ENCODE results near the gene CD247.
A peak's percentile ranks its signal among the peaks of the same experiment; 100 is the strongest.

Gene CD247

DNA sequence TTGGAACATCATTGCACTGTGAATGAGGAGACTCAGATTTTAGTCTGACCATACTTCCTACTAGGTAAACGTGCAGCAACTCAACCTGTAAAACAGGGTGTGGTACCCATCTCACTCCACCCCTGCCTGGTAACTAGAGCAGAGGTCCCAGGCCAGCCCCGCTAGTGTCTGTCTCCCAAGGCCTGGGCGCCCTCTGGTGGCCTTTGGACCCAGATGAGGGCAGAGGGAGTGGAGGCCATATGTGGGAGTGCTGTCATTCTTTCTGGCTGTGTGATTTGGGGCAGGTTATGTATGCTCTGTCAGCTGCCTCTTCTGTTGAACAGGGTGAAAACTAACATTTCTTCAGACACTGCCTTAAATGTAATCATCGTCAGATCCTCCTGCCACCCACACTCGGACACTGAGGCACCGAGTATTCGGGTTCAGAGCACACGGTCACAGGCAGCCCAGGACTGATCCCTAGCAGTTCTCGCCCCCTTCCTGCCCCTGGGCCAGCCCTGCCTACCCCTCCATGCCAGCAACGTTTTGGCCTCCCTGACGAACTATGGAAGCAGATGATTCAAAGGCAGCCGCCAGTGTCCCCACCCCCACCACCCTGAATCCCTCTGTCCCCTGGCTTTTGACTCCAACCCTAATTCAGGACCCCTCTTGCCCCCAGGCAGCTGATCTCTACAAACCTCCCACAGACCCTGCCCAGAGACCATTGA, 76.0 kb downstream of the CD247 start:
- H3K4me2 ChIP-seq (ENCODE audit: low read depth, low read length, poor library complexity, severe bottlenecking) = no peak overlapping the region
- peaks cover 25% of the 10 kb centered on the region; the same call in 1 of the 2 replicates for H3K79me2 ChIP-seq (ENCODE audit: insufficient read depth, low read length)

DNA sequence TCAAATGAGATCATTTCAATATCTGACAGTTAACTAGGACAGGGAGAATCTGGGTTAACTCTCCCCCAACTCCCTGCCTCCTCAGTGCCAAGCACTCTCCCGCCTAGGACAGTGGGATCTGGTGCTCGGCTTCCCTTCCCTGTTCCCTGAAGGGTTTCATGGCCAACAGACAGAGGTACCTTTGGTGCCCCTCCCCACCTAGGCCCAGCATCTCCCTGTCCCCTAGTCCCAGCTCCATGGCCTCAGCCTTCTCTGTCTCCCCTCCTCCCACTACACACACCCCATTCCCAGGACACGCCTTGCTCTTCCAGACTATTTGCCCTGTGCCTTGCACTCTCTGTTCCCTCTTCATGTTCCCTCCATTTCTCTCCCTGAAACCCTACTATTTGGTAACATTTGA, 77.1 kb downstream of the CD247 start:
- Histone ChIP-seq H2AFZ (ENCODE audit: low read length) (no peak overlapping the region), H3K4me3 (ENCODE audit: low read length, poor library complexity, severe bottlenecking) (no peak overlapping the region), H3K4me1 (ENCODE audit: insufficient read depth, low read length, poor library complexity, severe bottlenecking) (no peaks in the 10 kb centered on the region), H3K4me2 (ENCODE audit: low read depth, low read length, poor library complexity, severe bottlenecking) (no peak overlapping the region), H3K9me3 (ENCODE audit: insufficient read depth, low read depth, low read length) (no peaks in the 10 kb centered on the region), H3F3A (ENCODE audit: low read depth) (no peaks in the 10 kb centered on the region), H3K9me2 (replicated peaks; ENCODE audit: low read depth, low read length) (no peaks in the 10 kb centered on the region), H3K9ac (ENCODE audit: low read depth, low read length, poor library complexity, severe bottlenecking) (no peak overlapping the region), H3K27me3 (ENCODE audit: insufficient read depth, low read length, poor library complexity, severe bottlenecking) (no peaks in the 10 kb centered on the region), H4K20me1 (ENCODE audit: insufficient read depth, low read length, poor library complexity, severe bottlenecking) (peaks cover 20% of the 10 kb centered on the region), H3K36me3 (ENCODE audit: insufficient read depth, low read length) (peaks cover 66% of the 10 kb centered on the region; the same call in 1 of the 2 replicates), H3K79me2 (ENCODE audit: insufficient read depth, low read length) (peaks cover 19% of the 10 kb centered on the region; the same call in 1 of the 2 replicates)
- TF ChIP-seq, protein P1, sequence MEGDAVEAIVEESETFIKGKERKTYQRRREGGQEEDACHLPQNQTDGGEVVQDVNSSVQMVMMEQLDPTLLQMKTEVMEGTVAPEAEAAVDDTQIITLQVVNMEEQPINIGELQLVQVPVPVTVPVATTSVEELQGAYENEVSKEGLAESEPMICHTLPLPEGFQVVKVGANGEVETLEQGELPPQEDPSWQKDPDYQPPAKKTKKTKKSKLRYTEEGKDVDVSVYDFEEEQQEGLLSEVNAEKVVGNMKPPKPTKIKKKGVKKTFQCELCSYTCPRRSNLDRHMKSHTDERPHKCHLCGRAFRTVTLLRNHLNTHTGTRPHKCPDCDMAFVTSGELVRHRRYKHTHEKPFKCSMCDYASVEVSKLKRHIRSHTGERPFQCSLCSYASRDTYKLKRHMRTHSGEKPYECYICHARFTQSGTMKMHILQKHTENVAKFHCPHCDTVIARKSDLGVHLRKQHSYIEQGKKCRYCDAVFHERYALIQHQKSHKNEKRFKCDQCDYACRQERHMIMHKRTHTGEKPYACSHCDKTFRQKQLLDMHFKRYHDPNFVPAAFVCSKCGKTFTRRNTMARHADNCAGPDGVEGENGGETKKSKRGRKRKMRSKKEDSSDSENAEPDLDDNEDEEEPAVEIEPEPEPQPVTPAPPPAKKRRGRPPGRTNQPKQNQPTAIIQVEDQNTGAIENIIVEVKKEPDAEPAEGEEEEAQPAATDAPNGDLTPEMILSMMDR (conservative IDR thresholded peaks at IDR 0.05; ENCODE audit: low read length) = no peak
- TF ChIP-seq EZH2phosphoT487 (IDR thresholded peaks at IDR 0.05; ENCODE audit: borderline replicate concordance) = no peak

More for the DNA sequence above, 76.0 kb downstream of the CD247 start:
- Histone ChIP-seq H3K9me3 (ENCODE audit: insufficient read depth, low read depth, low read length) (no peaks in the 10 kb centered on the region), H3F3A (ENCODE audit: low read depth) (no peaks in the 10 kb centered on the region; the same call in 1 of the 2 replicates), H3K27me3 (ENCODE audit: insufficient read depth, low read length, poor library complexity, severe bottlenecking) (no peaks in the 10 kb centered on the region), H3K4me3 (ENCODE audit: low read length, poor library complexity, severe bottlenecking) (no peak overlapping the region), H3K9me2 (replicated peaks; ENCODE audit: low read depth, low read length) (no peaks in the 10 kb centered on the region), H3K4me1 (ENCODE audit: insufficient read depth, low read length, poor library complexity, severe bottlenecking) (peaks cover 2% of the 10 kb centered on the region), H2AFZ (ENCODE audit: low read length) (no peak overlapping the region), H3K9ac (ENCODE audit: low read depth, low read length, poor library complexity, severe bottlenecking) (no peak overlapping the region), H4K20me1 (ENCODE audit: insufficient read depth, low read length, poor library complexity, severe bottlenecking) (peaks cover 23% of the 10 kb centered on the region), H3K36me3 (ENCODE audit: insufficient read depth, low read length) (peaks cover 55% of the 10 kb centered on the region; the same call in 1 of the 2 replicates)
- no peak for TF ChIP-seq EZH2phosphoT487 (IDR thresholded peaks at IDR 0.05; ENCODE audit: borderline replicate concordance)
- TF ChIP-seq, protein P1 (conservative IDR thresholded peaks at IDR 0.05; ENCODE audit: low read length) = peak; percentile 93

DNA sequence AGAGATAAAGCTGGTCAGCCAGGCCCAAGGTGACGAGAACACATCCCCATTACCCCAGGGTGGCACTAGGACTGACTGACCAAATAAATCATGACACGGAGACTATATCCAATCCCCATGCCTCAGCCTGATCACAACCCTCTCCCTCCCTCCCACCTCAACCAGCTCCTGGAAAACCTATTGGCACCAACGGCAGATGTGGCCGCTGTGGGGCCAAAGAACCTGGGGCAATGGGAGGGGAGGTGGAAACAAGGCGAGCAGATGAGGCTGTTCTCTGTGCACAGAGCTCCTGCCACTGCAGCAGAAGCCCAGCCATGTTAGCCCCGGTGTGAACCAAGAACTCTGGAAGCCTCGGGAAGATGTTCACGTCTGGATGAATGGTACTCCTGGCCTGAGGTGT, 77.6 kb downstream of the CD247 start:
- no peaks in the 10 kb centered on the region for H3K9me3 ChIP-seq (ENCODE audit: insufficient read depth, low read depth, low read length)
- no peaks in the 10 kb centered on the region for H3K27me3 ChIP-seq (ENCODE audit: insufficient read depth, low read length, poor library complexity, severe bottlenecking)
- no peak for TF ChIP-seq EZH2phosphoT487 (IDR thresholded peaks at IDR 0.05; ENCODE audit: borderline replicate concordance)
- TF ChIP-seq, protein P1 (conservative IDR thresholded peaks at IDR 0.05; ENCODE audit: low read length) = no peak
- H3K9ac ChIP-seq (ENCODE audit: low read depth, low read length, poor library complexity, severe bottlenecking) = no peak overlapping the region
- no peak overlapping the region for H2AFZ ChIP-seq (ENCODE audit: low read length)
- peaks cover 14% of the 10 kb centered on the region; the same call in 1 of the 2 replicates for H3K79me2 ChIP-seq (ENCODE audit: insufficient read depth, low read length)
- peaks cover 20% of the 10 kb centered on the region for H4K20me1 ChIP-seq (ENCODE audit: insufficient read depth, low read length, poor library complexity, severe bottlenecking)
- no peak overlapping the region for H3K4me3 ChIP-seq (ENCODE audit: low read length, poor library complexity, severe bottlenecking)
- H3K36me3 ChIP-seq (ENCODE audit: insufficient read depth, low read length) = peaks cover 70% of the 10 kb centered on the region; the same call in 1 of the 2 replicates
- no peaks in the 10 kb centered on the region for H3K4me1 ChIP-seq (ENCODE audit: insufficient read depth, low read length, poor library complexity, severe bottlenecking)
- H3K4me2 ChIP-seq (ENCODE audit: low read depth, low read length, poor library complexity, severe bottlenecking) = no peak overlapping the region
- no peaks in the 10 kb centered on the region for H3K9me2 ChIP-seq (replicated peaks; ENCODE audit: low read depth, low read length)
- H3F3A ChIP-seq (ENCODE audit: low read depth) = no peaks in the 10 kb centered on the region
